HepG2 (cell line): ENCODE measurements around the gene PCDHGB2.

Source experiments
- ETV6 ChIP-seq: sonication (generic); formaldehyde crosslinking; conservative IDR thresholded peaks from 2 replicates; pipeline ENCODE4 v1.4.0; 2020; ENCODE audit warnings: missing genetic modification reagents
- GLI4 ChIP-seq: sonication (generic); formaldehyde crosslinking; IDR thresholded peaks from 2 replicates; pipeline ENCODE4 v1.5.1; 2020; ENCODE audit warnings: missing genetic modification reagents, mild to moderate bottlenecking, moderate library complexity, borderline replicate concordance
- KDM5B ChIP-seq: sonication (generic); formaldehyde crosslinking; IDR thresholded peaks from 2 replicates; pipeline ENCODE4 v1.4.0; 2020; ENCODE audit warnings: missing genetic modification reagents, mild to moderate bottlenecking, borderline replicate concordance
- ZNF274 ChIP-seq: sonication (generic); formaldehyde crosslinking; IDR thresholded peaks from 2 replicates; pipeline ENCODE4 v1.5.1; 2020; ENCODE audit warnings: mild to moderate bottlenecking, missing genetic modification reagents
- ZNF674 ChIP-seq: sonication (generic); formaldehyde crosslinking; IDR thresholded peaks from 2 replicates; pipeline ENCODE4 v1.5.0; 2020; ENCODE audit warnings: low read depth, mild to moderate bottlenecking, missing genetic modification reagents
- TF ChIP-seq, protein P1 (sequence below): sonication (generic); formaldehyde crosslinking; IDR thresholded peaks from 2 replicates; pipeline ENCODE4 v1.4.0; 2020; ENCODE audit warnings: missing genetic modification reagents
- TF ChIP-seq, protein P2 (sequence below): sonication (generic); formaldehyde crosslinking; IDR thresholded peaks from 2 replicates; pipeline ENCODE4 v1.4.0; 2020; ENCODE audit warnings: missing genetic modification reagents
- TF ChIP-seq, protein P3 (sequence below): sonication (generic); formaldehyde crosslinking; IDR thresholded peaks from 2 replicates; pipeline ENCODE4 v1.4.0; 2020; ENCODE audit warnings: missing genetic modification reagents, borderline replicate concordance
- TF ChIP-seq, protein P4 (sequence below): sonication (generic); formaldehyde crosslinking; IDR thresholded peaks from 2 replicates; pipeline ENCODE4 v1.4.0; 2020; ENCODE audit warnings: low read depth, mild to moderate bottlenecking, missing genetic modification reagents
- TF ChIP-seq, protein P5 (sequence below): sonication (generic); formaldehyde crosslinking; IDR thresholded peaks from 2 replicates; pipeline ENCODE4 v1.5.0; 2020; ENCODE audit warnings: mild to moderate bottlenecking, missing genetic modification reagents, moderate library complexity
- TF ChIP-seq, protein P6 (sequence below): sonication (generic); formaldehyde crosslinking; IDR thresholded peaks from one replicate; pipeline ENCODE4 v1.5.1; 2020; ENCODE audit warnings: mild to moderate bottlenecking, missing genetic modification reagents; ENCODE audit errors: not compliant biosample characterization
- TF ChIP-seq, protein P7 (sequence below): sonication (generic); formaldehyde crosslinking; IDR thresholded peaks from 2 replicates; pipeline ENCODE4 v1.8.1; 2023; ENCODE audit warnings: mild to moderate bottlenecking, missing genetic modification reagents, borderline replicate concordance
- TF ChIP-seq, protein P8 (sequence below): sonication (generic); formaldehyde crosslinking; conservative IDR thresholded peaks from 2 replicates; pipeline ENCODE4 v1.4.0; 2020; ENCODE audit warnings: missing genetic modification reagents

DNA sequence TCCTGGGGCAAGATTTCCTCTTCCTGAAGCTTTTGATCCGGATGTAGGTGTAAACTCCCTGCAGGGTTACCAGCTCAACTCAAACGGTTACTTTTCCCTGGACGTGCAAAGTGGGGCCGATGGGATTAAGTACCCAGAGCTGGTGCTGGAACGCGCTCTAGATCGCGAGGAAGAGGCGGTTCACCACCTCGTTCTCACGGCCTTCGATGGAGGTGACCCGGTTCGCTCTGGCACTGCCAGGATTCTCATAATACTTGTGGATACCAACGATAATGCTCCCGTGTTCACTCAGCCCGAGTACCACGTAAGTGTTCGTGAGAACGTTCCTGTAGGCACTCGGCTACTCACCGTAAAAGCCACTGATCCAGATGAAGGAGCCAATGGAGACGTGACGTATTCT, 4.2 kb upstream of the PCDHGB2 start:
- TF ChIP-seq, protein P1, sequence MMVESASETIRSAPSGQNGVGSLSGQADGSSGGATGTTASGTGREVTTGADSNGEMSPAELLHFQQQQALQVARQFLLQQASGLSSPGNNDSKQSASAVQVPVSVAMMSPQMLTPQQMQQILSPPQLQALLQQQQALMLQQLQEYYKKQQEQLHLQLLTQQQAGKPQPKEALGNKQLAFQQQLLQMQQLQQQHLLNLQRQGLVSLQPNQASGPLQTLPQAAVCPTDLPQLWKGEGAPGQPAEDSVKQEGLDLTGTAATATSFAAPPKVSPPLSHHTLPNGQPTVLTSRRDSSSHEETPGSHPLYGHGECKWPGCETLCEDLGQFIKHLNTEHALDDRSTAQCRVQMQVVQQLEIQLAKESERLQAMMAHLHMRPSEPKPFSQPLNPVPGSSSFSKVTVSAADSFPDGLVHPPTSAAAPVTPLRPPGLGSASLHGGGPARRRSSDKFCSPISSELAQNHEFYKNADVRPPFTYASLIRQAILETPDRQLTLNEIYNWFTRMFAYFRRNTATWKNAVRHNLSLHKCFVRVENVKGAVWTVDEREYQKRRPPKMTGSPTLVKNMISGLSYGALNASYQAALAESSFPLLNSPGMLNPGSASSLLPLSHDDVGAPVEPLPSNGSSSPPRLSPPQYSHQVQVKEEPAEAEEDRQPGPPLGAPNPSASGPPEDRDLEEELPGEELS = no peak
- TF ChIP-seq ZNF274 (no peak), KDM5B (CRISPR knock-in tag) (no peak), GLI4 (CRISPR knock-in tag) (no peak), ETV6 (no peak), ZNF674 (CRISPR knock-in tag) (no peak)
- TF ChIP-seq, protein P2, sequence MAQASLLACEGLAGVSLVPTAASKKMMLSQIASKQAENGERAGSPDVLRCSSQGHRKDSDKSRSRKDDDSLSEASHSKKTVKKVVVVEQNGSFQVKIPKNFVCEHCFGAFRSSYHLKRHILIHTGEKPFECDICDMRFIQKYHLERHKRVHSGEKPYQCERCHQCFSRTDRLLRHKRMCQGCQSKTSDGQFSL (CRISPR knock-in tag) = no peak
- TF ChIP-seq, protein P3, sequence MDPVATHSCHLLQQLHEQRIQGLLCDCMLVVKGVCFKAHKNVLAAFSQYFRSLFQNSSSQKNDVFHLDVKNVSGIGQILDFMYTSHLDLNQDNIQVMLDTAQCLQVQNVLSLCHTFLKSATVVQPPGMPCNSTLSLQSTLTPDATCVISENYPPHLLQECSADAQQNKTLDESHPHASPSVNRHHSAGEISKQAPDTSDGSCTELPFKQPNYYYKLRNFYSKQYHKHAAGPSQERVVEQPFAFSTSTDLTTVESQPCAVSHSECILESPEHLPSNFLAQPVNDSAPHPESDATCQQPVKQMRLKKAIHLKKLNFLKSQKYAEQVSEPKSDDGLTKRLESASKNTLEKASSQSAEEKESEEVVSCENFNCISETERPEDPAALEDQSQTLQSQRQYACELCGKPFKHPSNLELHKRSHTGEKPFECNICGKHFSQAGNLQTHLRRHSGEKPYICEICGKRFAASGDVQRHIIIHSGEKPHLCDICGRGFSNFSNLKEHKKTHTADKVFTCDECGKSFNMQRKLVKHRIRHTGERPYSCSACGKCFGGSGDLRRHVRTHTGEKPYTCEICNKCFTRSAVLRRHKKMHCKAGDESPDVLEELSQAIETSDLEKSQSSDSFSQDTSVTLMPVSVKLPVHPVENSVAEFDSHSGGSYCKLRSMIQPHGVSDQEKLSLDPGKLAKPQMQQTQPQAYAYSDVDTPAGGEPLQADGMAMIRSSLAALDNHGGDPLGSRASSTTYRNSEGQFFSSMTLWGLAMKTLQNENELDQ (CRISPR knock-in tag) = no peak
- TF ChIP-seq, protein P4, sequence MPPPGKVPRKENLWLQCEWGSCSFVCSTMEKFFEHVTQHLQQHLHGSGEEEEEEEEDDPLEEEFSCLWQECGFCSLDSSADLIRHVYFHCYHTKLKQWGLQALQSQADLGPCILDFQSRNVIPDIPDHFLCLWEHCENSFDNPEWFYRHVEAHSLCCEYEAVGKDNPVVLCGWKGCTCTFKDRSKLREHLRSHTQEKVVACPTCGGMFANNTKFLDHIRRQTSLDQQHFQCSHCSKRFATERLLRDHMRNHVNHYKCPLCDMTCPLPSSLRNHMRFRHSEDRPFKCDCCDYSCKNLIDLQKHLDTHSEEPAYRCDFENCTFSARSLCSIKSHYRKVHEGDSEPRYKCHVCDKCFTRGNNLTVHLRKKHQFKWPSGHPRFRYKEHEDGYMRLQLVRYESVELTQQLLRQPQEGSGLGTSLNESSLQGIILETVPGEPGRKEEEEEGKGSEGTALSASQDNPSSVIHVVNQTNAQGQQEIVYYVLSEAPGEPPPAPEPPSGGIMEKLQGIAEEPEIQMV = no peak
- TF ChIP-seq, protein P5, sequence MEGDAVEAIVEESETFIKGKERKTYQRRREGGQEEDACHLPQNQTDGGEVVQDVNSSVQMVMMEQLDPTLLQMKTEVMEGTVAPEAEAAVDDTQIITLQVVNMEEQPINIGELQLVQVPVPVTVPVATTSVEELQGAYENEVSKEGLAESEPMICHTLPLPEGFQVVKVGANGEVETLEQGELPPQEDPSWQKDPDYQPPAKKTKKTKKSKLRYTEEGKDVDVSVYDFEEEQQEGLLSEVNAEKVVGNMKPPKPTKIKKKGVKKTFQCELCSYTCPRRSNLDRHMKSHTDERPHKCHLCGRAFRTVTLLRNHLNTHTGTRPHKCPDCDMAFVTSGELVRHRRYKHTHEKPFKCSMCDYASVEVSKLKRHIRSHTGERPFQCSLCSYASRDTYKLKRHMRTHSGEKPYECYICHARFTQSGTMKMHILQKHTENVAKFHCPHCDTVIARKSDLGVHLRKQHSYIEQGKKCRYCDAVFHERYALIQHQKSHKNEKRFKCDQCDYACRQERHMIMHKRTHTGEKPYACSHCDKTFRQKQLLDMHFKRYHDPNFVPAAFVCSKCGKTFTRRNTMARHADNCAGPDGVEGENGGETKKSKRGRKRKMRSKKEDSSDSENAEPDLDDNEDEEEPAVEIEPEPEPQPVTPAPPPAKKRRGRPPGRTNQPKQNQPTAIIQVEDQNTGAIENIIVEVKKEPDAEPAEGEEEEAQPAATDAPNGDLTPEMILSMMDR (CRISPR knock-in tag) = no peak
- TF ChIP-seq, protein P6, sequence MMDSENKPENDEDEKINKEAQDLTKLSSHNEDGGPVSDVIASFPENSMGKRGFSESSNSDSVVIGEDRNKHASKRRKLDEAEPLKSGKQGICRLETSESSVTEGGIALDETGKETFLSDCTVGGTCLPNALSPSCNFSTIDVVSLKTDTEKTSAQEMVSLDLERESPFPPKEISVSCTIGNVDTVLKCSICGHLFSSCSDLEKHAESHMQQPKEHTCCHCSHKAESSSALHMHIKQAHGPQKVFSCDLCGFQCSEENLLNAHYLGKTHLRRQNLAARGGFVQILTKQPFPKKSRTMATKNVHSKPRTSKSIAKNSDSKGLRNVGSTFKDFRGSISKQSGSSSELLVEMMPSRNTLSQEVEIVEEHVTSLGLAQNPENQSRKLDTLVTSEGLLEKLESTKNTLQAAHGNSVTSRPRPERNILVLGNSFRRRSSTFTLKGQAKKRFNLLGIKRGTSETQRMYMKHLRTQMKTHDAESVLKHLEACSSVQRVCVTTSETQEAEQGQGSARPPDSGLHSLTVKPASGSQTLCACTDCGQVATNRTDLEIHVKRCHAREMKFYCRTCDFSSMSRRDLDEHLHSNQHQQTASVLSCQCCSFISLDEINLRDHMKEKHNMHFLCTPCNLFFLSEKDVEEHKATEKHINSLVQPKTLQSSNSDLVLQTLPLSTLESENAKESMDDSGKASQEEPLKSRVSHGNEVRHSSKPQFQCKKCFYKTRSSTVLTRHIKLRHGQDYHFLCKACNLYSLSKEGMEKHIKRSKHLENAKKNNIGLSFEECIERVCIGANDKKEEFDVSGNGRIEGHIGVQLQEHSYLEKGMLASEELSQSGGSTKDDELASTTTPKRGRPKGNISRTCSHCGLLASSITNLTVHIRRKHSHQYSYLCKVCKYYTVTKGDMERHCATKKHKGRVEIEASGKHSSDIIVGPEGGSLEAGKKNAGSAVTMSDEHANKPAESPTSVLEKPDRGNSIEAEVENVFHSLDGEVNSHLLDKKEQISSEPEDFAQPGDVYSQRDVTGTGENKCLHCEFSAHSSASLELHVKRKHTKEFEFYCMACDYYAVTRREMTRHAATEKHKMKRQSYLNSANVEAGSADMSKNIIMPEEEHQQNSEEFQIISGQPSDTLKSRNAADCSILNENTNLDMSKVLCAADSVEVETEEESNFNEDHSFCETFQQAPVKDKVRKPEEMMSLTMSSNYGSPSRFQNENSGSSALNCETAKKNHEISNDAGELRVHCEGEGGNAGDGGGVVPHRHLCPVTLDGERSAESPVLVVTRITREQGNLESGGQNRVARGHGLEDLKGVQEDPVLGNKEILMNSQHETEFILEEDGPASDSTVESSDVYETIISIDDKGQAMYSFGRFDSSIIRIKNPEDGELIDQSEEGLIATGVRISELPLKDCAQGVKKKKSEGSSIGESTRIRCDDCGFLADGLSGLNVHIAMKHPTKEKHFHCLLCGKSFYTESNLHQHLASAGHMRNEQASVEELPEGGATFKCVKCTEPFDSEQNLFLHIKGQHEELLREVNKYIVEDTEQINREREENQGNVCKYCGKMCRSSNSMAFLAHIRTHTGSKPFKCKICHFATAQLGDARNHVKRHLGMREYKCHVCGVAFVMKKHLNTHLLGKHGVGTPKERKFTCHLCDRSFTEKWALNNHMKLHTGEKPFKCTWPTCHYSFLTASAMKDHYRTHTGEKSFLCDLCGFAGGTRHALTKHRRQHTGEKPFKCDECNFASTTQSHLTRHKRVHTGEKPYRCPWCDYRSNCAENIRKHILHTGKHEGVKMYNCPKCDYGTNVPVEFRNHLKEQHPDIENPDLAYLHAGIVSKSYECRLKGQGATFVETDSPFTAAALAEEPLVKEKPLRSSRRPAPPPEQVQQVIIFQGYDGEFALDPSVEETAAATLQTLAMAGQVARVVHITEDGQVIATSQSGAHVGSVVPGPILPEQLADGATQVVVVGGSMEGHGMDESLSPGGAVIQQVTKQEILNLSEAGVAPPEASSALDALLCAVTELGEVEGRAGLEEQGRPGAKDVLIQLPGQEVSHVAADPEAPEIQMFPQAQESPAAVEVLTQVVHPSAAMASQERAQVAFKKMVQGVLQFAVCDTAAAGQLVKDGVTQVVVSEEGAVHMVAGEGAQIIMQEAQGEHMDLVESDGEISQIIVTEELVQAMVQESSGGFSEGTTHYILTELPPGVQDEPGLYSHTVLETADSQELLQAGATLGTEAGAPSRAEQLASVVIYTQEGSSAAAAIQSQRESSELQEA (CRISPR knock-in tag) = no peak
- TF ChIP-seq, protein P7, sequence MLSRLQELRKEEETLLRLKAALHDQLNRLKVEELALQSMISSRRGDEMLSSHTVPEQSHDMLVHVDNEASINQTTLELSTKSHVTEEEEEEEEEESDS (CRISPR knock-in tag) = no peak
- TF ChIP-seq, protein P8, sequence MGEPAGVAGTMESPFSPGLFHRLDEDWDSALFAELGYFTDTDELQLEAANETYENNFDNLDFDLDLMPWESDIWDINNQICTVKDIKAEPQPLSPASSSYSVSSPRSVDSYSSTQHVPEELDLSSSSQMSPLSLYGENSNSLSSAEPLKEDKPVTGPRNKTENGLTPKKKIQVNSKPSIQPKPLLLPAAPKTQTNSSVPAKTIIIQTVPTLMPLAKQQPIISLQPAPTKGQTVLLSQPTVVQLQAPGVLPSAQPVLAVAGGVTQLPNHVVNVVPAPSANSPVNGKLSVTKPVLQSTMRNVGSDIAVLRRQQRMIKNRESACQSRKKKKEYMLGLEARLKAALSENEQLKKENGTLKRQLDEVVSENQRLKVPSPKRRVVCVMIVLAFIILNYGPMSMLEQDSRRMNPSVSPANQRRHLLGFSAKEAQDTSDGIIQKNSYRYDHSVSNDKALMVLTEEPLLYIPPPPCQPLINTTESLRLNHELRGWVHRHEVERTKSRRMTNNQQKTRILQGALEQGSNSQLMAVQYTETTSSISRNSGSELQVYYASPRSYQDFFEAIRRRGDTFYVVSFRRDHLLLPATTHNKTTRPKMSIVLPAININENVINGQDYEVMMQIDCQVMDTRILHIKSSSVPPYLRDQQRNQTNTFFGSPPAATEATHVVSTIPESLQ (CRISPR knock-in tag) = no peak
